Esophagus squamous epithelium (tissue), 4 donors: Measurements from ENCODE around the gene IQGAP2.
A peak's percentile ranks its signal among the peaks of the same experiment; 100 is the strongest.

Experiments
- CTCF ChIP-seq, 6 experiments: fragments of 450-650 bp in 4 of 6; fragments of 200-600 bp in 2 of 6; sonication (generic) in 2 of 6; IDR thresholded peaks; one replicate each; pipeline ENCODE4 v1.5.1; 2016 to 2019; ENCODE audit warnings: antibody characterized with exemption in 6 of 6, mild to moderate bottlenecking in 4 of 6, moderate library complexity in 4 of 6
- POLR2A ChIP-seq, 4 donors: fragments of 450-650 bp; IDR thresholded peaks; one replicate each; pipeline ENCODE4 v1.6.1; 2017; ENCODE audit warnings: antibody characterized with exemption in 4 of 4, mild to moderate bottlenecking in 4 of 4, moderate library complexity in 3 of 4

GRCh38 chr5:76547242-76547890 is 144.3 kb downstream of the IQGAP2 start:
- no peak for TF ChIP-seq CTCF (IDR thresholded peaks at IDR 0.05)
- TF ChIP-seq POLR2A (IDR thresholded peaks at IDR 0.05) = peak in 1 of 4 donors; percentile 50
